Tibial nerve (tissue), 4 donors: ENCODE results near the gene NAMPT. TPM values are rescaled to one million over a fixed set of nuclear protein-coding genes. Genes with fewer than 3 reads are reported as not detected.
A peak's percentile ranks its signal among the peaks of the same experiment; 100 is the strongest.

ENCODE experiments used
- DNase-seq, 2 donors: peaks; one replicate each; pipeline ENCODE4 v3.0.0-alpha.2; 2019; ENCODE audit warnings: low spot score in 2 of 2
- H3K27ac ChIP-seq, 4 donors: fragments of 200-600 bp; sonication (generic) in 3 of 4; one replicate each; pipeline ENCODE4 v1.5.1; 2017 to 2019; ENCODE audit warnings: mild to moderate bottlenecking in 1 of 4
- H3K27me3 ChIP-seq, 2 donors: fragments of 200-600 bp; sonication (generic) in 1 of 2; one replicate each; pipeline versions ENCODE4 v1.5.1 to v1.6.0; 2017 to 2019
- H3K36me3 ChIP-seq, 3 donors: fragments of 200-600 bp; sonication (generic); one replicate each; pipeline ENCODE4 v1.5.1; 2018 to 2019
- H3K4me1 ChIP-seq, 4 donors: fragments of 200-600 bp; sonication (generic) in 3 of 4; one replicate each; pipeline ENCODE4 v1.5.1; 2017 to 2019
- H3K4me3 ChIP-seq, 4 donors: fragments of 200-600 bp; sonication (generic) in 3 of 4; one replicate each; pipeline ENCODE4 v1.5.1; 2017 to 2019; ENCODE audit warnings: mild to moderate bottlenecking in 1 of 4, moderate library complexity in 1 of 4
- H3K9me3 ChIP-seq, 4 donors: fragments of 200-600 bp; sonication (generic) in 3 of 4; one replicate each; pipeline ENCODE4 v1.5.1; 2017 to 2019
- CTCF ChIP-seq, 5 experiments: fragments of 200-600 bp in 3 of 5; fragments of 450-650 bp in 2 of 5; sonication (generic) in 3 of 5; IDR thresholded peaks; one replicate each; pipeline ENCODE4 v1.5.1; 2016 to 2019; ENCODE audit warnings: antibody characterized with exemption in 5 of 5, mild to moderate bottlenecking in 3 of 5, moderate library complexity in 2 of 5
- EP300 ChIP-seq, 2 donors: sonication (generic); formaldehyde crosslinking; IDR thresholded peaks; one replicate each; pipeline ENCODE4 v1.6.1; 2017; ENCODE audit warnings: antibody characterized with exemption in 2 of 2, mild to moderate bottlenecking in 1 of 2
- POLR2A ChIP-seq, 2 donors: fragments of 450-650 bp; IDR thresholded peaks; one replicate each; pipeline ENCODE4 v1.6.1; 2017; ENCODE audit warnings: antibody characterized with exemption in 2 of 2, mild to moderate bottlenecking in 2 of 2, moderate library complexity in 2 of 2
- WGBS, 2 donors: methylation state at CpG; one replicate each; pipeline ENCODE4 v1.1.5; 2018; 5-methylcytosine and 5-hydroxymethylcytosine counted together
- total RNA-seq, 4 donors: library from RNA; depleted of rRNA; stranded (reverse); fragments of >200 nt; gene quantifications; one replicate each; pipeline ENCODE4 v1.1.0, GENCODE V29; 2016

Gene NAMPT
- total RNA-seq, 4 donors from 2014 or later, result 69.1 to 270 (median 87.3) TPM

- Histone ChIP-seq H3K4me3 (no peak overlapping the region), H3K4me1 (no peaks in the 10 kb centered on the region), H3K27ac (no peak overlapping the region), H3K9me3 (no peaks in the 10 kb centered on the region), H3K27me3 (no peaks in the 10 kb centered on the region), H3K36me3 (no peaks in the 10 kb centered on the region)
- WGBS, 2 donors, result 88 to 90% methylated on average over 5 of the region's 5 CpGs
- TF ChIP-seq EP300 (IDR thresholded peaks at IDR 0.05) (no peak), POLR2A (IDR thresholded peaks at IDR 0.05) (no peak), CTCF (IDR thresholded peaks at IDR 0.05) (no peak)
- no peak for DNase-seq
Measured at GRCh38 chr7:106317971-106318370, 33.2 kb upstream of the NAMPT start.

- Histone ChIP-seq H3K27ac (no peak overlapping the region), H3K4me3 (no peak overlapping the region), H3K9me3 (no peaks in the 10 kb centered on the region), H3K4me1 (no peaks in the 10 kb centered on the region), H3K27me3 (no peaks in the 10 kb centered on the region), H3K36me3 (no peaks in the 10 kb centered on the region)
- TF ChIP-seq EP300 (IDR thresholded peaks at IDR 0.05) (no peak), POLR2A (IDR thresholded peaks at IDR 0.05) (no peak), CTCF (IDR thresholded peaks at IDR 0.05) (no peak)
- no peak for DNase-seq
Measured at GRCh38 chr7:106316947-106317346, 32.2 kb upstream of the NAMPT start.

DNA sequence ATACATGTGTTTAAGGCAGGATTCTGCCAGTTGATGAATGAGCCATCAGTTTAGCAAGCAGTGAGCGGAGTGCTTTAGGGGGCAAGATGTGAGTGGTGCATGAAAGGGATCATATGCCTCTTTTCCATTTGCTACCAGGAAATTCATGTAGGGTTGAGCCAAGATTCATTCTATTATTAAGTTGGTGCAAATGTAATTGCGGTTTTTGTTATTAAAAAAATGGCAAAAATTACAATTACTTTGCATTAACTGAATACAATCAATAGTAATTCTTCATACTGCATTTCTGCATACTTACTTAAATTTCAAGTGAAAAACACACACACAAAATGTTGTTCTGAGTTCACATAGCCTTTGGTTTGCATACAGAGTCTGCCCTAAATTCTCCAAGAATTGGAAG lies 30.1 kb upstream of the NAMPT start:
- DNase-seq, result no peak
- 91 to 97% methylated on average over 2 of the region's 2 CpGs for WGBS, 2 donors

GRCh38 chr7:106313966-106314365 lies 29.2 kb upstream of the NAMPT start:
- TF ChIP-seq CTCF (IDR thresholded peaks at IDR 0.05) (no peak), EP300 (IDR thresholded peaks at IDR 0.05) (peak; percentile 59 to 63)
- Histone ChIP-seq H3K27me3 (no peaks in the 10 kb centered on the region), H3K4me3 (no peak overlapping the region), H3K4me1 (no peaks in the 10 kb centered on the region), H3K9me3 (no peaks in the 10 kb centered on the region), H3K27ac (peak overlapping the region in 1 of 4 donors; percentile 51), H3K36me3 (no peaks in the 10 kb centered on the region)
- WGBS, 2 donors, result 50 to 62% methylated on average over 2 of the region's 2 CpGs
- DNase-seq, result no peak

More for the DNA sequence above, 30.1 kb upstream of the NAMPT start:
- Histone ChIP-seq H3K27me3 (no peaks in the 10 kb centered on the region), H3K4me1 (no peaks in the 10 kb centered on the region), H3K27ac (peak overlapping the region in 1 of 4 donors; percentile 51), H3K36me3 (no peaks in the 10 kb centered on the region), H3K4me3 (no peak overlapping the region), H3K9me3 (no peaks in the 10 kb centered on the region)
- TF ChIP-seq EP300 (IDR thresholded peaks at IDR 0.05) (no peak), CTCF (IDR thresholded peaks at IDR 0.05) (no peak), POLR2A (IDR thresholded peaks at IDR 0.05) (no peak)

- DNase-seq, result no peak
- no peaks in the 10 kb centered on the region for H3K27me3 ChIP-seq
- H3K36me3 ChIP-seq, result no peaks in the 10 kb centered on the region
- peak overlapping the region in 1 of 4 donors; percentile 17 for H3K27ac ChIP-seq
- no peak for TF ChIP-seq EP300 (IDR thresholded peaks at IDR 0.05)
- no peak for TF ChIP-seq CTCF (IDR thresholded peaks at IDR 0.05)
- TF ChIP-seq POLR2A (IDR thresholded peaks at IDR 0.05), result no peak
- 58 to 59% methylated on average over 2 of the region's 2 CpGs for WGBS, 2 donors
- no peak overlapping the region for H3K4me3 ChIP-seq
- H3K4me1 ChIP-seq, result no peaks in the 10 kb centered on the region
- no peaks in the 10 kb centered on the region for H3K9me3 ChIP-seq
Measured at GRCh38 chr7:106313456-106313901, 28.7 kb upstream of the NAMPT start.
